ENCODE data around the gene MS4A5. TPM values are rescaled to one million over a fixed set of nuclear protein-coding genes. Genes with fewer than 3 reads are reported as not detected.

The MS4A5 gene
- polyA plus RNA-seq, 1 donor from 2014 or later: not detected

- H3K79me2 ChIP-seq (replicated peaks; ENCODE audit: insufficient read depth, low read length): no peaks in the 10 kb centered on the region
- no peak within 1 kb of the TSS for H3K9ac ChIP-seq (ENCODE audit: low read length)
- H3K27me3 ChIP-seq (ENCODE audit: insufficient read depth, low read depth, low read length): peaks cover 5% of the 10 kb centered on the region
- H3K9me2 ChIP-seq (ENCODE audit: insufficient read depth, low read length): no peaks in the 10 kb centered on the region
- no peaks in the 10 kb centered on the region for H4K20me1 ChIP-seq (ENCODE audit: insufficient read depth)
- TF ChIP-seq EP300 (conservative IDR thresholded peaks at IDR 0.05; ENCODE audit: poor library complexity, severe bottlenecking) (no peak), MXI1 (conservative IDR thresholded peaks at IDR 0.05; ENCODE audit: poor library complexity, severe bottlenecking) (no peak), CTCF (IDR thresholded peaks at IDR 0.05; ENCODE audit: poor library complexity, severe bottlenecking) (no peak), SMC3 (conservative IDR thresholded peaks at IDR 0.05; ENCODE audit: poor library complexity) (no peak), POLR2AphosphoS5 (IDR thresholded peaks at IDR 0.05) (no peak), EZH2 (IDR thresholded peaks at IDR 0.05; ENCODE audit: borderline replicate concordance, insufficient read depth, low read length, poor library complexity, severe bottlenecking) (no peak), TAF1 (IDR thresholded peaks at IDR 0.05; ENCODE audit: low read depth) (no peak), RAD21 (conservative IDR thresholded peaks at IDR 0.05) (no peak), REST (IDR thresholded peaks at IDR 0.05; ENCODE audit: borderline replicate concordance) (no peak)
- no peak within 1 kb of the TSS for H3K4me2 ChIP-seq (ENCODE audit: low read length)
- no peak within 1 kb of the TSS for H3K4me3 ChIP-seq (ENCODE audit: low read length)
- no peaks in the 10 kb centered on the region for H3K9me3 ChIP-seq (ENCODE audit: low read length)
- no peaks in the 10 kb centered on the region for H3K36me3 ChIP-seq (ENCODE audit: insufficient read depth, low read length)
- H3F3A ChIP-seq (ENCODE audit: insufficient read depth, low read length, poor library complexity, severe bottlenecking): no peaks in the 10 kb centered on the region
- H3K27ac ChIP-seq (ENCODE audit: low read length): no peak within 1 kb of the TSS
- no peak within 1 kb of the TSS for H2AFZ ChIP-seq (ENCODE audit: low read depth, low read length)
These were observed 33.0 kb upstream of the MS4A5 start, which contains the start of gene MS4A14 for GRCh38 chr11:60396382-60396781. MS4A14 (plus strand) TSS chr11:60396459; CDS start chr11:60396579, 120 bp downstream.

- Histone ChIP-seq H3K36me3 (ENCODE audit: insufficient read depth, low read length) (no peaks in the 10 kb centered on the region), H3K79me2 (replicated peaks; ENCODE audit: insufficient read depth, low read length) (no peaks in the 10 kb centered on the region), H3K4me3 (ENCODE audit: low read length) (no peak overlapping the region), H3K27ac (ENCODE audit: low read length) (no peak overlapping the region), H3K9ac (ENCODE audit: low read length) (no peak overlapping the region), H3K9me2 (ENCODE audit: insufficient read depth, low read length) (no peaks in the 10 kb centered on the region), H3K4me2 (ENCODE audit: low read length) (no peak overlapping the region), H3K9me3 (ENCODE audit: low read length) (no peaks in the 10 kb centered on the region), H3K27me3 (ENCODE audit: insufficient read depth, low read depth, low read length) (peaks cover 5% of the 10 kb centered on the region), H3F3A (ENCODE audit: insufficient read depth, low read length, poor library complexity, severe bottlenecking) (no peaks in the 10 kb centered on the region), H2AFZ (ENCODE audit: low read depth, low read length) (no peak overlapping the region), H4K20me1 (ENCODE audit: insufficient read depth) (no peaks in the 10 kb centered on the region)
- no peak for TF ChIP-seq EP300 (conservative IDR thresholded peaks at IDR 0.05; ENCODE audit: poor library complexity, severe bottlenecking)
- no peak for TF ChIP-seq REST (IDR thresholded peaks at IDR 0.05; ENCODE audit: borderline replicate concordance)
- TF ChIP-seq TAF1 (IDR thresholded peaks at IDR 0.05; ENCODE audit: low read depth): no peak
- no peak for TF ChIP-seq MXI1 (conservative IDR thresholded peaks at IDR 0.05; ENCODE audit: poor library complexity, severe bottlenecking)
- no peak for TF ChIP-seq SMC3 (conservative IDR thresholded peaks at IDR 0.05; ENCODE audit: poor library complexity)
- no peak for TF ChIP-seq CTCF (IDR thresholded peaks at IDR 0.05; ENCODE audit: poor library complexity, severe bottlenecking)
- no peak for TF ChIP-seq RAD21 (conservative IDR thresholded peaks at IDR 0.05)
These were observed 32.6 kb upstream of the MS4A5 start for GRCh38 chr11:60396799-60397198.
